Prostate gland (tissue), 2 donors: ENCODE measurements around the gene PLCD3. TPM values are rescaled to one million over a fixed set of nuclear protein-coding genes. Genes with fewer than 3 reads are reported as not detected.
A peak's percentile ranks its signal among the peaks of the same experiment; 100 is the strongest.
"Not testable (repeated sequence)": the region's sequence is repeated elsewhere in the genome, so short reads cannot be mapped to it uniquely, and the experiment has no call there.

Experiments used
- DNase-seq: peaks from one replicate; pipeline ENCODE4 v3.0.0-alpha.2; 2019; ENCODE audit warnings: low spot score
- H3K27ac ChIP-seq, 2 donors: fragments of 200-600 bp; sonication (generic); 2 replicates each; pipeline ENCODE4 v1.5.1; 2017 to 2019
- H3K27me3 ChIP-seq: fragments of 200-600 bp; sonication (generic); replicated peaks from 2 replicates; pipeline ENCODE4 v1.5.1; 2019; ENCODE audit not compliant: insufficient read depth
- H3K36me3 ChIP-seq, 2 donors: fragments of 200-600 bp; sonication (generic); 1 replicate in 1 of 2; 2 replicates in 1 of 2; pipeline versions ENCODE4 v1.5.1 to v1.8.1; 2017 to 2019
- H3K4me1 ChIP-seq: fragments of 200-600 bp; sonication (generic); replicated peaks from 2 replicates; pipeline ENCODE4 v1.5.1; 2019
- H3K4me3 ChIP-seq, 2 donors: fragments of 200-600 bp; sonication (generic); 2 replicates each; pipeline ENCODE4 v1.5.1; 2017 to 2019
- H3K9me3 ChIP-seq: fragments of 200-600 bp; sonication (generic); 2 replicates; pipeline ENCODE4 v1.5.1; 2017
- CTCF ChIP-seq, 4 experiments: fragments of 200-600 bp in 2 of 4; fragments of 450-650 bp in 2 of 4; sonication (generic) in 2 of 4; IDR thresholded peaks; 1 replicate in 3 of 4; 2 replicates in 1 of 4; pipeline ENCODE4 v1.5.1; 2016 to 2019; ENCODE audit warnings: antibody characterized with exemption in 4 of 4, mild to moderate bottlenecking in 2 of 4, moderate library complexity in 2 of 4
- POLR2A ChIP-seq: fragments of 450-650 bp; IDR thresholded peaks from one replicate; pipeline ENCODE4 v1.6.1; 2016; ENCODE audit warnings: antibody characterized with exemption, mild to moderate bottlenecking
- POLR2AphosphoS5 ChIP-seq: sonication (generic); formaldehyde crosslinking; IDR thresholded peaks from one replicate; pipeline ENCODE4 v1.6.1; 2017; ENCODE audit warnings: antibody characterized with exemption
- WGBS: methylation state at CpG from one replicate; pipeline ENCODE4 v1.1.5; 2018; 5-methylcytosine and 5-hydroxymethylcytosine counted together
- intact Hi-C: fragments of 100-400 bp; cut with DNase I; formaldehyde crosslinking; loops from one replicate; pipeline ENCODE4 v1.14.2; 2022
- total RNA-seq, 2 donors: library from RNA; depleted of rRNA; stranded (reverse); fragments of >200 nt; gene quantifications; one replicate each; pipeline ENCODE4 v1.1.0, GENCODE V29; 2016

PLCD3 gene
- total RNA-seq, 2 donors from 2014 or later: 34.7 to 154 TPM

GRCh38 chr17:45128989-45129388 lies 3.3 kb downstream of the PLCD3 start:
- 97% methylated on average over 2 of the region's 2 CpGs for WGBS
- H3K4me3 ChIP-seq: no peak overlapping the region
- H3K27ac ChIP-seq: peak overlapping the region; percentile 75 to 82
- peaks cover 5% of the 10 kb centered on the region for H3K4me1 ChIP-seq
- H3K9me3 ChIP-seq: no peaks in the 10 kb centered on the region
- no peaks in the 10 kb centered on the region for H3K27me3 ChIP-seq
- intact Hi-C loops: no loop called here
- H3K36me3 ChIP-seq: no peaks in the 10 kb centered on the region
- no peak for DNase-seq
- no peak for TF ChIP-seq CTCF (IDR thresholded peaks at IDR 0.05)

GRCh38 chr17:45128331-45128730 lies 4.0 kb downstream of the PLCD3 start:
- H3K4me3 ChIP-seq: no peak overlapping the region
- WGBS: 69% methylated on average over 5 of the region's 5 CpGs
- no peaks in the 10 kb centered on the region for H3K9me3 ChIP-seq
- no peaks in the 10 kb centered on the region for H3K36me3 ChIP-seq
- peaks cover 5% of the 10 kb centered on the region for H3K4me1 ChIP-seq
- no peak for DNase-seq
- intact Hi-C loops: no loop called here
- no peak for TF ChIP-seq CTCF (IDR thresholded peaks at IDR 0.05)
- no peak for TF ChIP-seq POLR2AphosphoS5
- TF ChIP-seq POLR2A: no peak
- peak overlapping the region; percentile 75 to 82 for H3K27ac ChIP-seq
- H3K27me3 ChIP-seq: no peaks in the 10 kb centered on the region

- peaks cover 5% of the 10 kb centered on the region for H3K4me1 ChIP-seq
- H3K4me3 ChIP-seq: no peak overlapping the region
- TF ChIP-seq CTCF (IDR thresholded peaks at IDR 0.05) (no peak), POLR2AphosphoS5 (peak; percentile 60)
- intact Hi-C loops: no loop called here
- no peaks in the 10 kb centered on the region for H3K9me3 ChIP-seq
- peak overlapping the region; percentile 75 to 82 for H3K27ac ChIP-seq
- H3K27me3 ChIP-seq: no peaks in the 10 kb centered on the region
- 14% methylated on average over 20 of the region's 20 CpGs for WGBS
- no peaks in the 10 kb centered on the region for H3K36me3 ChIP-seq
- peak; percentile 60 for DNase-seq
Observed at GRCh38 chr17:45127548-45128300, 4.6 kb downstream of the PLCD3 start.

GRCh38 chr17:45127207-45127547 lies 5.1 kb downstream of the PLCD3 start:
- intact Hi-C loops: no loop called here
- Histone ChIP-seq H3K27me3 (no peaks in the 10 kb centered on the region), H3K27ac (peak overlapping the region; percentile 75 to 82), H3K4me1 (peaks cover 5% of the 10 kb centered on the region), H3K36me3 (no peaks in the 10 kb centered on the region), H3K4me3 (no peak overlapping the region), H3K9me3 (no peaks in the 10 kb centered on the region)
- TF ChIP-seq POLR2A (no peak), POLR2AphosphoS5 (no peak), CTCF (IDR thresholded peaks at IDR 0.05) (no peak)
- no peak for DNase-seq
- WGBS: 81% methylated on average over 8 of the region's 8 CpGs

GRCh38 chr17:45125509-45125908 lies 6.8 kb downstream of the PLCD3 start:
- Histone ChIP-seq H3K4me1 (peaks cover 5% of the 10 kb centered on the region), H3K4me3 (no peak overlapping the region), H3K27ac (no peak overlapping the region), H3K36me3 (no peaks in the 10 kb centered on the region), H3K27me3 (no peaks in the 10 kb centered on the region), H3K9me3 (no peaks in the 10 kb centered on the region)
- 97% methylated on average over 8 of the region's 8 CpGs for WGBS
- intact Hi-C loops: no loop called here
- no peak for DNase-seq
- TF ChIP-seq POLR2A (no peak), POLR2AphosphoS5 (no peak), CTCF (IDR thresholded peaks at IDR 0.05) (no peak)

- H3K4me1 ChIP-seq, H3K9me3 ChIP-seq, H3K36me3 ChIP-seq, H3K27ac ChIP-seq, intact Hi-C loops, H3K4me3 ChIP-seq, H3K27me3 ChIP-seq, DNase-seq: not testable (repeated sequence)
- WGBS: 52% methylated on average over 5 of the region's 5 CpGs
Observed at GRCh38 chr17:45124797-45125122, 7.6 kb downstream of the PLCD3 start.
